G401 (cell line): ENCODE measurements around the gene EP400. TPM values are rescaled to one million over a fixed set of nuclear protein-coding genes. Genes with fewer than 3 reads are reported as not detected.
"Not testable (repeated sequence)": the region's sequence is repeated elsewhere in the genome, so short reads cannot be mapped to it uniquely, and the experiment has no call there.

ENCODE experiments used
- DNase-seq: peaks from one replicate; pipeline ENCODE4 v3.0.0-alpha.2; 2015; ENCODE audit warnings: low spot score
- in situ Hi-C: cut with HindIII; loops from 2 replicates; pipeline ENCODE4 v1.10.0; 2016; ENCODE audit warnings: low sequenced_read_pairs, mixed read lengths
- total RNA-seq: library from RNA; depleted of rRNA; stranded (reverse); fragments of >200 nt; shearing (Covaris generic); gene quantifications from 2 replicates; pipeline ENCODE4 v1.2.3, GENCODE V29; 2014

Gene EP400
- total RNA-seq, 1 experiment from 2014 or later: 5.5 TPM

GRCh38 chr12:132095520-132096409 lies 146.0 kb downstream of the EP400 start:
- in situ Hi-C loops: no loop called here
- DNase-seq: no peak

- in situ Hi-C loops: no loop called here
- no peak for DNase-seq
Measured at GRCh38 chr12:132099739-132100138, 150.0 kb downstream of the EP400 start.

- in situ Hi-C loops: no loop called here
- no peak for DNase-seq
Measured at GRCh38 chr12:132100306-132101065, 150.7 kb downstream of the EP400 start.

- in situ Hi-C loops: no loop called here
- no peak for DNase-seq
Measured at GRCh38 chr12:132102297-132102696, 152.6 kb downstream of the EP400 start.

GRCh38 chr12:132103072-132103471 lies 153.3 kb downstream of the EP400 start:
- DNase-seq, in situ Hi-C loops: not testable (repeated sequence)

GRCh38 chr12:132103542-132104308 lies 154.0 kb downstream of the EP400 start:
- in situ Hi-C loops: no loop called here
- no peak for DNase-seq

GRCh38 chr12:132105467-132105866 lies 155.7 kb downstream of the EP400 start:
- in situ Hi-C loops: no loop called here
- DNase-seq: no peak

GRCh38 chr12:132106921-132107320 lies 157.2 kb downstream of the EP400 start:
- in situ Hi-C loops: no loop called here
- no peak for DNase-seq

GRCh38 chr12:132108211-132108832 lies 158.6 kb downstream of the EP400 start:
- in situ Hi-C loops: no loop called here
- DNase-seq: peak; percentile 68

GRCh38 chr12:132109741-132110140 lies 160.0 kb downstream of the EP400 start:
- in situ Hi-C loops: no loop called here
- no peak for DNase-seq

GRCh38 chr12:132110677-132111076 lies 160.9 kb downstream of the EP400 start:
- no peak for DNase-seq
- in situ Hi-C loops: no loop called here

- in situ Hi-C loops: no loop called here
- no peak for DNase-seq
Measured at GRCh38 chr12:132111654-132112304, 162.0 kb downstream of the EP400 start.

- DNase-seq: no peak
- in situ Hi-C loops: no loop called here
Measured at GRCh38 chr12:132114667-132115066, 164.9 kb downstream of the EP400 start.

GRCh38 chr12:132115500-132115899 lies 165.8 kb downstream of the EP400 start:
- in situ Hi-C loops: no loop called here
- no peak for DNase-seq

- in situ Hi-C loops: no loop called here
- no peak for DNase-seq
Measured at GRCh38 chr12:132116709-132117557, 167.2 kb downstream of the EP400 start.

- DNase-seq: no peak
- in situ Hi-C loops: no loop called here
Measured at GRCh38 chr12:132117558-132117875, 167.8 kb downstream of the EP400 start.

- in situ Hi-C loops: no loop called here
- no peak for DNase-seq
Measured at GRCh38 chr12:132118876-132119275, 169.1 kb downstream of the EP400 start.

- in situ Hi-C loops: no loop called here
Measured at GRCh38 chr12:132121283-132121682, 171.5 kb downstream of the EP400 start.

More at GRCh38 chr12:132121283-132121682, 171.5 kb downstream of the EP400 start:
- no peak for DNase-seq
